ENCODE results near the gene SAXO1. TPM values are rescaled to one million over a fixed set of nuclear protein-coding genes. Genes with fewer than 3 reads are reported as not detected.

Gene SAXO1
- total RNA-seq, 1 experiment from 2014 or later, result not detected

- intact Hi-C loops (cut with micrococcal nuclease), result no loop called here
- H3K79me2 ChIP-seq (ENCODE audit: low read length), result no peaks in the 10 kb centered on the region
- POLR2A ChIA-PET (ENCODE audit: unreplicated experiment), result no interaction called here
- H3K4me2 ChIP-seq (ENCODE audit: low read length), result no peak overlapping the region
- no peaks in the 10 kb centered on the region for H3K27me3 ChIP-seq (ENCODE audit: low read length)
- no peak overlapping the region for H3K4me3 ChIP-seq (ENCODE audit: low read length)
- H3K36me3 ChIP-seq (ENCODE audit: low read depth, low read length), result no peaks in the 10 kb centered on the region
- no peaks in the 10 kb centered on the region for H3K9me2 ChIP-seq (replicated peaks; ENCODE audit: low read length)
- no peaks in the 10 kb centered on the region for H4K20me1 ChIP-seq (ENCODE audit: low read length)
- no peaks in the 10 kb centered on the region for H3K4me1 ChIP-seq (ENCODE audit: insufficient read depth, low read length)
- TF ChIP-seq EZH2 (IDR thresholded peaks at IDR 0.05; ENCODE audit: low read length, unreplicated experiment) (no peak), EZH2phosphoT487 (IDR thresholded peaks at IDR 0.05; ENCODE audit: borderline replicate concordance, low read length) (no peak), CTCF (conservative IDR thresholded peaks at IDR 0.05; ENCODE audit: low read depth, low read length) (no peak)
- ATAC-seq (no peak), DNase-seq (no peak)
- H3K9me3 ChIP-seq (ENCODE audit: low read length), result 0 out of 2 replicates have a peak, but pooled peaks cover 10% of the 10 kb centered on the region
- CTCF ChIA-PET, result no interaction called here
- H3K27ac ChIP-seq (ENCODE audit: low read length), result no peak overlapping the region
- H2AFZ ChIP-seq (ENCODE audit: low read length), result no peak overlapping the region
- H3K9ac ChIP-seq (ENCODE audit: low read length), result no peak overlapping the region
- BruUV-seq (replicated peaks), result no TSS peak
- no peaks in the 10 kb centered on the region for H3F3A ChIP-seq (ENCODE audit: low read length, unreplicated experiment)
These were observed 137.0 kb downstream of the SAXO1 start for GRCh38 chr9:18896004-18896403.

- Histone ChIP-seq H3K27me3 (ENCODE audit: low read length) (no peaks in the 10 kb centered on the region), H3K4me2 (ENCODE audit: low read length) (no peak overlapping the region), H2AFZ (ENCODE audit: low read length) (no peak overlapping the region), H3K4me1 (ENCODE audit: insufficient read depth, low read length) (peaks cover 12% of the 10 kb centered on the region), H3K36me3 (ENCODE audit: low read depth, low read length) (no peaks in the 10 kb centered on the region), H3K9ac (ENCODE audit: low read length) (no peak overlapping the region), H3K9me2 (replicated peaks; ENCODE audit: low read length) (no peaks in the 10 kb centered on the region), H3K79me2 (ENCODE audit: low read length) (no peaks in the 10 kb centered on the region), H4K20me1 (ENCODE audit: low read length) (no peaks in the 10 kb centered on the region), H3K9me3 (ENCODE audit: low read length) (0 out of 2 replicates have a peak, but pooled peaks cover 10% of the 10 kb centered on the region), H3K4me3 (ENCODE audit: low read length) (no peak overlapping the region), H3K27ac (ENCODE audit: low read length) (no peak overlapping the region), H3F3A (ENCODE audit: low read length, unreplicated experiment) (no peaks in the 10 kb centered on the region)
- DNase-seq (no peak), ATAC-seq (no peak)
- CTCF ChIA-PET, result no interaction called here
- BruUV-seq (replicated peaks), result no TSS peak
- intact Hi-C loops (cut with micrococcal nuclease), result no loop called here
- POLR2A ChIA-PET (ENCODE audit: unreplicated experiment), result no interaction called here
- TF ChIP-seq EZH2phosphoT487 (IDR thresholded peaks at IDR 0.05; ENCODE audit: borderline replicate concordance, low read length), result no peak
These were observed 139.5 kb downstream of the SAXO1 start for GRCh38 chr9:18893491-18893890.

- DNase-seq (no peak), ATAC-seq (no peak)
- POLR2A ChIA-PET (ENCODE audit: unreplicated experiment), result no interaction called here
- Histone ChIP-seq H3K4me2 (ENCODE audit: low read length) (no peak overlapping the region), H4K20me1 (ENCODE audit: low read length) (no peaks in the 10 kb centered on the region), H3K27me3 (ENCODE audit: low read length) (no peaks in the 10 kb centered on the region), H3K4me3 (ENCODE audit: low read length) (no peak overlapping the region), H3K4me1 (ENCODE audit: insufficient read depth, low read length) (peaks cover 12% of the 10 kb centered on the region), H3K36me3 (ENCODE audit: low read depth, low read length) (no peaks in the 10 kb centered on the region), H3K27ac (ENCODE audit: low read length) (no peak overlapping the region), H3F3A (ENCODE audit: low read length, unreplicated experiment) (no peaks in the 10 kb centered on the region), H3K9me3 (ENCODE audit: low read length) (0 out of 2 replicates have a peak, but pooled peaks cover 10% of the 10 kb centered on the region), H3K79me2 (ENCODE audit: low read length) (no peaks in the 10 kb centered on the region), H2AFZ (ENCODE audit: low read length) (no peak overlapping the region), H3K9me2 (replicated peaks; ENCODE audit: low read length) (no peaks in the 10 kb centered on the region), H3K9ac (ENCODE audit: low read length) (no peak overlapping the region)
- CTCF ChIA-PET, result no interaction called here
- no TSS peak for BruUV-seq (replicated peaks)
- TF ChIP-seq EZH2 (IDR thresholded peaks at IDR 0.05; ENCODE audit: low read length, unreplicated experiment) (no peak), EZH2phosphoT487 (IDR thresholded peaks at IDR 0.05; ENCODE audit: borderline replicate concordance, low read length) (no peak), CTCF (conservative IDR thresholded peaks at IDR 0.05; ENCODE audit: low read depth, low read length) (no peak)
- intact Hi-C loops (cut with micrococcal nuclease), result no loop called here
These were observed 140.0 kb downstream of the SAXO1 start for GRCh38 chr9:18893046-18893445.
